Measurements from ENCODE around the gene FAIM2. TPM values are rescaled to one million over a fixed set of nuclear protein-coding genes. Genes with fewer than 3 reads are reported as not detected.

Gene FAIM2
- total RNA-seq, 2 donors from 2014 or later, result 4.6 to 9.8 TPM

GRCh38 chr12:49876070-49876469, 27.6 kb downstream of the FAIM2 start:
- Histone ChIP-seq H3K4me1 (peaks cover 0 to 18% of the 10 kb centered on the region in 2 donors), H3K36me3 (no peaks in the 10 kb centered on the region), H3K4me3 (no peak overlapping the region), H3K9me3 (no peaks in the 10 kb centered on the region), H3K27ac (no peak overlapping the region), H3K27me3 (no peaks in the 10 kb centered on the region)
- TF ChIP-seq, protein P1, sequence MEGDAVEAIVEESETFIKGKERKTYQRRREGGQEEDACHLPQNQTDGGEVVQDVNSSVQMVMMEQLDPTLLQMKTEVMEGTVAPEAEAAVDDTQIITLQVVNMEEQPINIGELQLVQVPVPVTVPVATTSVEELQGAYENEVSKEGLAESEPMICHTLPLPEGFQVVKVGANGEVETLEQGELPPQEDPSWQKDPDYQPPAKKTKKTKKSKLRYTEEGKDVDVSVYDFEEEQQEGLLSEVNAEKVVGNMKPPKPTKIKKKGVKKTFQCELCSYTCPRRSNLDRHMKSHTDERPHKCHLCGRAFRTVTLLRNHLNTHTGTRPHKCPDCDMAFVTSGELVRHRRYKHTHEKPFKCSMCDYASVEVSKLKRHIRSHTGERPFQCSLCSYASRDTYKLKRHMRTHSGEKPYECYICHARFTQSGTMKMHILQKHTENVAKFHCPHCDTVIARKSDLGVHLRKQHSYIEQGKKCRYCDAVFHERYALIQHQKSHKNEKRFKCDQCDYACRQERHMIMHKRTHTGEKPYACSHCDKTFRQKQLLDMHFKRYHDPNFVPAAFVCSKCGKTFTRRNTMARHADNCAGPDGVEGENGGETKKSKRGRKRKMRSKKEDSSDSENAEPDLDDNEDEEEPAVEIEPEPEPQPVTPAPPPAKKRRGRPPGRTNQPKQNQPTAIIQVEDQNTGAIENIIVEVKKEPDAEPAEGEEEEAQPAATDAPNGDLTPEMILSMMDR (IDR thresholded peaks at IDR 0.05), result no peak
- DNase-seq (ENCODE audit: low spot score), result no peak

DNA sequence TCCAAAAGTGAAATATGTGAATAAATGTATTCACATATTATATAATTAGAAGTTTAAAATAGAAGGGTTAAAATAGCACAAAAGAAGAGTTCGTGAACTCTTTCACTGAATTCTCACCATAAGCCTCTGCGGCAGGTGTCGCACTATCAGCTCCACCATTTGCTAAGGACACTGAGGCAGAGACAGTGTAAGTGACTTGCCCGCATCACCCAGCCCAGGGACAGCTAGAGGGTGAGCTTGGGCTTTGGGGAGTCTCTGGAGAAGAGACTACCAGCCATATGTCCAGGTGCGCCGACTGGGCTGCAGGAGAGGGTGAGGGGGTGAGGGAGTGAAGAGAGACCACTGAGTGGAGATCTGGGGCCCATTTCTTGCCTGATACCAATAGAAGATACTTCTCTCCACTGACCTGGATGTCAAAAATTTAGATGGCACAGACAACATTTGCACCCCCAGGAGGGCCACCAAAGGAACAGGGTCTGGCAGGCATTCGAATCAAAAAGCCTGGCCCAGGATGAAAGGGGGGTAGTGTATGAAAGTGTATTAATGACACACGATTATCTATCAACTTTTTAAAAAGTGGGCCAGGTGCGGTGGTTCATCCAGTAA, 28.5 kb downstream of the FAIM2 start:
- H3K27me3 ChIP-seq, result no peaks in the 10 kb centered on the region
- H3K4me3 ChIP-seq, result no peak overlapping the region
- H3K27ac ChIP-seq, result no peak overlapping the region
- peaks cover 0 to 22% of the 10 kb centered on the region in 2 donors for H3K4me1 ChIP-seq
- H3K36me3 ChIP-seq, result no peaks in the 10 kb centered on the region
- TF ChIP-seq, protein P1 (IDR thresholded peaks at IDR 0.05), result no peak
- no peak for DNase-seq (ENCODE audit: low spot score)
- H3K9me3 ChIP-seq, result no peaks in the 10 kb centered on the region

GRCh38 chr12:49874142-49874897, 29.4 kb downstream of the FAIM2 start:
- Histone ChIP-seq H3K9me3 (no peaks in the 10 kb centered on the region), H3K36me3 (no peaks in the 10 kb centered on the region), H3K4me1 (peaks cover 7 to 31% of the 10 kb centered on the region in 2 donors), H3K4me3 (no peak overlapping the region), H3K27ac (no peak overlapping the region), H3K27me3 (no peaks in the 10 kb centered on the region)
- TF ChIP-seq, protein P1 (IDR thresholded peaks at IDR 0.05), result no peak
- peak; percentile 38 for DNase-seq (ENCODE audit: low spot score)

GRCh38 chr12:49873361-49873934, 30.3 kb downstream of the FAIM2 start:
- peak; percentile 58 for DNase-seq (ENCODE audit: low spot score)
- TF ChIP-seq, protein P1 (IDR thresholded peaks at IDR 0.05), result no peak
- no peaks in the 10 kb centered on the region for H3K9me3 ChIP-seq

GRCh38 chr12:49872781-49873181, 30.9 kb downstream of the FAIM2 start:
- DNase-seq (ENCODE audit: low spot score), result peak; percentile 56
- peaks cover 7 to 46% of the 10 kb centered on the region in 2 donors for H3K4me1 ChIP-seq
- no peak overlapping the region for H3K27ac ChIP-seq
- TF ChIP-seq, protein P1 (IDR thresholded peaks at IDR 0.05), result no peak
- H3K4me3 ChIP-seq, result no peak overlapping the region
- H3K36me3 ChIP-seq, result no peaks in the 10 kb centered on the region
- no peaks in the 10 kb centered on the region for H3K9me3 ChIP-seq
- no peaks in the 10 kb centered on the region for H3K27me3 ChIP-seq

More at GRCh38 chr12:49873361-49873934, 30.3 kb downstream of the FAIM2 start:
- Histone ChIP-seq H3K27me3 (no peaks in the 10 kb centered on the region), H3K27ac (no peak overlapping the region), H3K36me3 (no peaks in the 10 kb centered on the region), H3K4me3 (no peak overlapping the region), H3K4me1 (peaks cover 7 to 39% of the 10 kb centered on the region in 2 donors)

All from right atrium auricular region (tissue), 2 donors.